Liver (tissue), 9 donors: ENCODE results near the gene EFS. TPM values are rescaled to one million over a fixed set of nuclear protein-coding genes. Genes with fewer than 3 reads are reported as not detected.

Source experiments
- DNase-seq: peaks from one replicate; pipeline ENCODE4 v3.0.0-alpha.2; 2017; ENCODE audit warnings: low spot score
- H3K27ac ChIP-seq, 2 donors: one replicate each; pipeline ENCODE4 v1.7.0; 2013; ENCODE audit warnings: inconsistent platforms in 2 of 2, low read length in 2 of 2, control low read depth in 1 of 2, low read depth in 1 of 2, mild to moderate bottlenecking in 1 of 2
- H3K27me3 ChIP-seq, 4 donors: one replicate each; pipeline versions ENCODE4 v1.6.1 to v1.7.0; 2013; ENCODE audit warnings: low read length in 3 of 4, inconsistent platforms in 1 of 4, mild to moderate bottlenecking in 1 of 4, moderate library complexity in 1 of 4; ENCODE audit not compliant: control insufficient read depth in 4 of 4, insufficient read depth in 4 of 4
- H3K36me3 ChIP-seq, 4 donors: one replicate each; pipeline versions ENCODE4 v1.6.1 to v1.7.0; 2013; ENCODE audit warnings: low read length in 3 of 4, mild to moderate bottlenecking in 3 of 4, low read depth in 1 of 4, moderate library complexity in 1 of 4; ENCODE audit not compliant: control insufficient read depth in 4 of 4, insufficient read depth in 3 of 4
- H3K4me1 ChIP-seq, 4 donors: one replicate each; pipeline versions ENCODE4 v1.6.1 to v1.7.0; 2013; ENCODE audit warnings: low read length in 3 of 4, mild to moderate bottlenecking in 3 of 4, moderate library complexity in 1 of 4; ENCODE audit not compliant: control insufficient read depth in 4 of 4, insufficient read depth in 4 of 4
- H3K4me3 ChIP-seq, 3 donors: one replicate each; pipeline versions ENCODE4 v1.6.1 to v1.7.0; 2013; ENCODE audit warnings: low read length in 3 of 3, control low read depth in 1 of 3, low read depth in 1 of 3, mild to moderate bottlenecking in 1 of 3
- H3K9ac ChIP-seq, 2 donors: one replicate each; pipeline ENCODE4 v1.7.0; 2013; ENCODE audit warnings: low read length in 2 of 2, mild to moderate bottlenecking in 2 of 2, moderate library complexity in 2 of 2, control low read depth in 1 of 2, low read depth in 1 of 2
- H3K9me3 ChIP-seq, 4 donors: one replicate each; pipeline versions ENCODE4 v1.6.1 to v1.7.0; 2013; ENCODE audit warnings: low read length in 3 of 4; ENCODE audit not compliant: control insufficient read depth in 4 of 4
- CTCF ChIP-seq: fragments of 150-350 bp; IDR thresholded peaks from 2 replicates; pipeline ENCODE4 v1.5.1; 2017; ENCODE audit warnings: improper control_type of control experiment, low read depth, low read length; ENCODE audit not compliant: missing input control
- EGR1 ChIP-seq, 2 donors: IDR thresholded peaks; 2 replicates each; pipeline ENCODE4 v1.6.1; 2016 to 2018; ENCODE audit warnings: antibody characterized with exemption in 2 of 2, low read depth in 2 of 2
- FOXA1 ChIP-seq: IDR thresholded peaks from 2 replicates; pipeline ENCODE4 v1.6.1; 2016; ENCODE audit warnings: antibody characterized with exemption
- GABPA ChIP-seq, 2 donors: IDR thresholded peaks in 1 of 2; conservative IDR thresholded peaks in 1 of 2; 2 replicates each; pipeline ENCODE4 v1.6.1; 2016; ENCODE audit warnings: antibody characterized with exemption in 2 of 2, mild to moderate bottlenecking in 1 of 2, moderate library complexity in 1 of 2
- RAD21 ChIP-seq, 2 donors: IDR thresholded peaks; 2 replicates each; pipeline ENCODE4 v1.6.1; 2016; ENCODE audit warnings: antibody characterized with exemption in 2 of 2, mild to moderate bottlenecking in 2 of 2
- REST ChIP-seq: IDR thresholded peaks from 2 replicates; pipeline ENCODE4 v1.6.1; 2016; ENCODE audit warnings: antibody characterized with exemption, mild to moderate bottlenecking
- YY1 ChIP-seq: IDR thresholded peaks from 2 replicates; pipeline ENCODE4 v1.6.1; 2016; ENCODE audit warnings: antibody characterized with exemption, mild to moderate bottlenecking
- WGBS: extraction: QIAGEN DNeasy Blood & Tissue Kit; methylation state at CpG from one replicate; pipeline ENCODE4 v1.1.7; 2013; 5-methylcytosine and 5-hydroxymethylcytosine counted together
- polyA plus RNA-seq, 2 donors: library from polyadenylated mRNA; stranded (reverse) in 1 of 2; unstranded in 1 of 2; fragments of 200-250 nt in 1 of 2; fragments of >200 nt in 1 of 2; fragmentation: Nextera tagmentation in 1 of 2; extraction: Ambion mirVana in 1 of 2; gene quantifications; one replicate each; pipeline versions ENCODE4 v1.2.1 to v1.2.3, GENCODE V29; 2013 to 2015
- total RNA-seq, 2 donors: library from RNA; depleted of rRNA; stranded (reverse); fragments of >200 nt; gene quantifications; one replicate each; pipeline ENCODE4 v1.2.3, GENCODE V29; 2014
- TF ChIP-seq, protein P1 (sequence below): IDR thresholded peaks from 2 replicates; pipeline ENCODE4 v1.6.1; 2016; ENCODE audit warnings: antibody characterized with exemption
- donor health status: healthy.
- donor health status: healthy.
- donor health status: healthy.
- donor health status: healthy.
- donor health status: healthy.

Gene EFS
- total and polyA plus RNA-seq, 4 donors = 0.10 to 0.69 (median 0.54) TPM

- TF ChIP-seq EGR1 (IDR thresholded peaks at IDR 0.05; ENCODE audit: low read depth in 2 of 2) (no peak), FOXA1 (no peak), YY1 (no peak), GABPA (IDR thresholded peaks at IDR 0.05 in 1 of 2, conservative IDR thresholded peaks at IDR 0.05 in 1 of 2) (no peak)
Observed at GRCh38 chr14:23380976-23381375, 16.0 kb upstream of the EFS start (continued).

- no peaks in the 10 kb centered on the region for H3K27me3 ChIP-seq
- no peaks in the 10 kb centered on the region for H3K4me1 ChIP-seq
- no peak overlapping the region for H3K9ac ChIP-seq
- no peak overlapping the region for H3K4me3 ChIP-seq
- no peaks in the 10 kb centered on the region for H3K36me3 ChIP-seq
- no peak overlapping the region for H3K27ac ChIP-seq
- TF ChIP-seq, protein P1, sequence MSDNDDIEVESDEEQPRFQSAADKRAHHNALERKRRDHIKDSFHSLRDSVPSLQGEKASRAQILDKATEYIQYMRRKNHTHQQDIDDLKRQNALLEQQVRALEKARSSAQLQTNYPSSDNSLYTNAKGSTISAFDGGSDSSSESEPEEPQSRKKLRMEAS = no peak
- DNase-seq = no peak
- 53% methylated on average over 16 of the region's 16 CpGs for WGBS
- H3K9me3 ChIP-seq = no peaks in the 10 kb centered on the region
Observed at GRCh38 chr14:23380197-23380914, 15.4 kb upstream of the EFS start.

GRCh38 chr14:23379366-23380196 lies 14.6 kb upstream of the EFS start:
- peak; percentile 93 to 99 for TF ChIP-seq RAD21 (IDR thresholded peaks at IDR 0.05)
- no peak for TF ChIP-seq GABPA (IDR thresholded peaks at IDR 0.05 in 1 of 2, conservative IDR thresholded peaks at IDR 0.05 in 1 of 2)
- TF ChIP-seq REST = no peak
- TF ChIP-seq CTCF = peak; percentile 93
- Histone ChIP-seq H3K4me1 (no peaks in the 10 kb centered on the region), H3K27ac (no peak overlapping the region), H3K4me3 (no peak overlapping the region), H3K27me3 (no peaks in the 10 kb centered on the region), H3K9me3 (no peaks in the 10 kb centered on the region), H3K9ac (no peak overlapping the region), H3K36me3 (no peaks in the 10 kb centered on the region)
- 35% methylated on average over 12 of the region's 12 CpGs for WGBS
- DNase-seq = peak; percentile 75
